DND-41 (cell line): Measurements from ENCODE around the gene MAG.

ENCODE experiments used
- EZH2 ChIP-seq: IDR thresholded peaks from 3 replicates; pipeline ENCODE4 v1.6.1; 2012; ENCODE audit warnings: borderline replicate concordance, low read depth, mild to moderate bottlenecking, moderate library complexity, low read length, inconsistent platforms; ENCODE audit not compliant: severe bottlenecking
- TF ChIP-seq, protein P1 (sequence below): IDR thresholded peaks from 2 replicates; pipeline ENCODE4 v1.5.1; 2012; ENCODE audit warnings: borderline replicate concordance, low read length, moderate library complexity, mild to moderate bottlenecking; ENCODE audit not compliant: poor library complexity, severe bottlenecking; ENCODE audit errors: extremely low read depth

DNA sequence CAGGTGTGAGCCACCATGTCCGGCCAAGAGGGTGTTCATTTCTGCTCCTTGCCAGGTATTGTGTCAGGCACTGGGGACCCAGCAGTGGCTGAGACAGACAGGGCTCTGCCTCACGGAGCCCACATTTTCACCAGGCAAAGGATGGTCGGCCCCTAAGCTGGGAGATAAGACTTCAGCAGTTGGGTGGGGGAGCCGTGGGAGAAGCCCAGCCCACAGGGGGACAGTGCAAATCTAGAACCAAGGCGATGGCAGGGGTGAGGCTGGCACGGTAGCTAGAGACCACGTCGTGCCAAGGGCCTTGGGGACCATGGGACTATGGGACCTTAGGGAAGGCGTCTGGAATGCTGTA lies 34.9 kb upstream of the MAG start:
- TF ChIP-seq, protein P1, sequence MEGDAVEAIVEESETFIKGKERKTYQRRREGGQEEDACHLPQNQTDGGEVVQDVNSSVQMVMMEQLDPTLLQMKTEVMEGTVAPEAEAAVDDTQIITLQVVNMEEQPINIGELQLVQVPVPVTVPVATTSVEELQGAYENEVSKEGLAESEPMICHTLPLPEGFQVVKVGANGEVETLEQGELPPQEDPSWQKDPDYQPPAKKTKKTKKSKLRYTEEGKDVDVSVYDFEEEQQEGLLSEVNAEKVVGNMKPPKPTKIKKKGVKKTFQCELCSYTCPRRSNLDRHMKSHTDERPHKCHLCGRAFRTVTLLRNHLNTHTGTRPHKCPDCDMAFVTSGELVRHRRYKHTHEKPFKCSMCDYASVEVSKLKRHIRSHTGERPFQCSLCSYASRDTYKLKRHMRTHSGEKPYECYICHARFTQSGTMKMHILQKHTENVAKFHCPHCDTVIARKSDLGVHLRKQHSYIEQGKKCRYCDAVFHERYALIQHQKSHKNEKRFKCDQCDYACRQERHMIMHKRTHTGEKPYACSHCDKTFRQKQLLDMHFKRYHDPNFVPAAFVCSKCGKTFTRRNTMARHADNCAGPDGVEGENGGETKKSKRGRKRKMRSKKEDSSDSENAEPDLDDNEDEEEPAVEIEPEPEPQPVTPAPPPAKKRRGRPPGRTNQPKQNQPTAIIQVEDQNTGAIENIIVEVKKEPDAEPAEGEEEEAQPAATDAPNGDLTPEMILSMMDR, result no peak
- TF ChIP-seq EZH2, result no peak
